Measurements from ENCODE around the gene FGD4. TPM values are rescaled to one million over a fixed set of nuclear protein-coding genes. Genes with fewer than 3 reads are reported as not detected.
A peak's percentile ranks its signal among the peaks of the same experiment; 100 is the strongest.

The FGD4 gene
- total RNA-seq, 8 experiments from 2014 or later: 1.6 to 35.0 (median 19.4) TPM

- Histone ChIP-seq H3K4me1 (replicated peaks in 1 of 2) (peaks cover 0 to 10% of the 10 kb centered on the region in 2 donors), H3K27ac (peak within 1 kb of the TSS; percentile 85 to 87), H3K4me3 (peak within 1 kb of the TSS; percentile 54 to 74 (median 63))
- peak; percentile 92 to 96 (median 94) for ATAC-seq (replicated peaks in 6 of 8)
- 0 to 15% (median 0%) methylated on average over 1 to 11 of the region's 76 CpGs; no CpG with 5 or more reads in 1 of the 10 experiments for WGBS, 10 experiments
- in situ Hi-C loops (cut with MboI; ENCODE audit: low pct_unique_long_range_greater_than_20kb in 2 of 9, low sequenced_read_pairs in 9 of 9, unreplicated experiment in 9 of 9): loop anchor here in 1 of 9 experiments (25.0 kb wide), 1 partner anchor 1017 kb away; the partner anchor contains the start of gene ETFBKMT
These were observed 279.9 kb downstream of the FGD4 start, which contains the start of gene DNM1L for GRCh38 chr12:32679091-32679919. Gene DNM1L, plus strand, starts transcription at chr12:32679301. Its CDS starts 63 bp downstream, at chr12:32679364.

DNA sequence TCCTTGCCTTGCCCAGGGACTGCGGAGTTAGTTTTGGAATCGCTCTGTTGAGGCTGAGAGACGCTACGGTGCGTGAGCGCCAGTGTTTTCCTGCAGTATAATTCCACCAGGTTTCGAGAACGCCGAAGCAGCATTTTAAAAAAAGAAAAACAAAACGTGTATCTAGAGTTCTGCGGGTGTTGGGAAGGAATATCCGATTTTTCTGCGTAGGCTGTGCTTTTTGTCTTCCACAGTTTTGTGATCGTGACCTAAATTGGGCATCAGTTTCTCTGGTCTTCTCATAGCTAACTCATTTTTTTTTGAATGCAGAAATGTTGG lies 280.5 kb downstream of the FGD4 start:
- WGBS, 10 experiments: 0 to 4% (median 0%) methylated on average over 1 to 14 of the region's 14 CpGs; no CpG with 5 or more reads in 3 of the 10 experiments
- H3K4me3 ChIP-seq: peak overlapping the region; percentile 54 to 74 (median 63)
- in situ Hi-C loops (cut with MboI; ENCODE audit: low pct_unique_long_range_greater_than_20kb in 2 of 9, low sequenced_read_pairs in 9 of 9, unreplicated experiment in 9 of 9): loop anchor here in 1 of 9 experiments (25.0 kb wide), 1 partner anchor 1018 kb away; the partner anchor contains the start of gene ETFBKMT
- peak overlapping the region; percentile 85 to 87 for H3K27ac ChIP-seq
- H3K4me1 ChIP-seq (replicated peaks in 1 of 2): peaks cover 0 to 10% of the 10 kb centered on the region in 2 donors
- ATAC-seq (replicated peaks in 6 of 8): peak in 2 of 8 experiments; percentile 13 to 15

DNA sequence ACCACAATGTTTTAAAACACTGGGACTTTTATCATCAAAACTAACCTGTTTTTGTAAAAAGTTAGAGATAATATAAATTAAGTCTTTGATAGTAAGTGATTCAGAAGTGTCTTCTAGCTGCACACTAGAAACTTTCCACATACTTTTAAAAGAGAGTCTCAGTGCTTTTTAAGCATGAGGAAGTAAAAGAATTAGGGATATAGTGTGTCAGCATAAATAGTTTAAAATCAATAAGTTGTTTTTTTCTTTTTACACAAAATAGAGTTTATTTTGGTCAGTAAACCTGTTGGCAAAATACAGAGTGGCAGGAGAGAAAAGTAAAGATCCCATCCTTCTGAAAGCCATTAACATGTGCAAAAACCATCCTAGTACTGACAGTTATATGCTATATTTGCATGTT lies 281.4 kb downstream of the FGD4 start:
- in situ Hi-C loops (cut with MboI; ENCODE audit: low pct_unique_long_range_greater_than_20kb in 2 of 9, low sequenced_read_pairs in 9 of 9, unreplicated experiment in 9 of 9): loop anchor here in 1 of 9 experiments (25.0 kb wide), 1 partner anchor 1018 kb away; the partner anchor contains the start of gene ETFBKMT
- no peak overlapping the region for H3K27ac ChIP-seq
- peaks cover 0 to 10% of the 10 kb centered on the region in 2 donors for H3K4me1 ChIP-seq (replicated peaks in 1 of 2)
- H3K4me3 ChIP-seq: peak overlapping the region in 3 of 5 donors; percentile 54 to 74 (median 71)
- no peak for ATAC-seq (replicated peaks in 6 of 8)

DNA sequence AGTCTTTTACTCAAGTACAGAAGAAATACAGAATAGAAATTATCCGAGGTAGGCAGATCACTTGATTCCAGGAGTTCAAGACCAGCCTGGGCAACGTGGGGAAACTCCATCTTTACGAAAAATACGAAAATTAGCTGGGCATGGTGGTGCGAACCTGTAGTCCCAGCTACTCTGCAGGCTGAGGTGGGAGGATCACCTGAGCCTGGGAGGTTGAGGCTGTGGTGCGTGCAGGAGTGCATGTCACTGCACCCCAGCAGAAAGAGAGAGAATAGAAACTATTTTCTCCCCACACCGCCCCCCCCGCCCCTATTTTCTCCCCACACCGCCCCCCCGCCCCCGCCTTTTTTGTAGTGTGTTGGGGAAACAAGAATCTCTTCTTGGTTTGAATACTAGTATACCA lies 281.9 kb downstream of the FGD4 start:
- ATAC-seq (replicated peaks in 6 of 8): no peak
- WGBS, 10 experiments: 42 to 92% (median 77%) methylated on average over 1 to 6 of the region's 11 CpGs; no CpG with 5 or more reads in 2 of the 10 experiments
- in situ Hi-C loops (cut with MboI; ENCODE audit: low pct_unique_long_range_greater_than_20kb in 2 of 9, low sequenced_read_pairs in 9 of 9, unreplicated experiment in 9 of 9): loop anchor here in 1 of 9 experiments (25.0 kb wide), 1 partner anchor 1019 kb away; the partner anchor contains the start of gene ETFBKMT
- Histone ChIP-seq H3K4me3 (no peak overlapping the region), H3K27ac (no peak overlapping the region), H3K4me1 (replicated peaks in 1 of 2) (peaks cover 0 to 10% of the 10 kb centered on the region in 2 donors)

GRCh38 chr12:32686340-32686739 lies 287.0 kb downstream of the FGD4 start:
- WGBS, 10 experiments: 88 to 100% (median 100%) methylated on average over 1 of the region's 1 CpG; no CpG with 5 or more reads in 2 of the 10 experiments
- no peak overlapping the region for H3K27ac ChIP-seq
- ATAC-seq (replicated peaks in 6 of 8): no peak
- in situ Hi-C loops (cut with MboI; ENCODE audit: low pct_unique_long_range_greater_than_20kb in 2 of 9, low sequenced_read_pairs in 9 of 9, unreplicated experiment in 9 of 9): loop anchor here in 1 of 9 experiments (25.0 kb wide), 1 partner anchor 1024 kb away; the partner anchor contains the start of gene ETFBKMT
- no peak overlapping the region for H3K4me3 ChIP-seq
- H3K4me1 ChIP-seq (replicated peaks in 1 of 2): no peaks in the 10 kb centered on the region

- H3K4me1 ChIP-seq (replicated peaks in 1 of 2): no peaks in the 10 kb centered on the region
- H3K4me3 ChIP-seq: no peak overlapping the region
- ATAC-seq (replicated peaks in 6 of 8): no peak
- in situ Hi-C loops (cut with MboI; ENCODE audit: low pct_unique_long_range_greater_than_20kb in 2 of 9, low sequenced_read_pairs in 9 of 9, unreplicated experiment in 9 of 9): loop anchor here in 1 of 9 experiments (25.0 kb wide), 1 partner anchor 1026 kb away; the partner anchor contains the start of gene ETFBKMT
- no peak overlapping the region for H3K27ac ChIP-seq
These were observed 289.4 kb downstream of the FGD4 start for GRCh38 chr12:32688786-32689185.

DNA sequence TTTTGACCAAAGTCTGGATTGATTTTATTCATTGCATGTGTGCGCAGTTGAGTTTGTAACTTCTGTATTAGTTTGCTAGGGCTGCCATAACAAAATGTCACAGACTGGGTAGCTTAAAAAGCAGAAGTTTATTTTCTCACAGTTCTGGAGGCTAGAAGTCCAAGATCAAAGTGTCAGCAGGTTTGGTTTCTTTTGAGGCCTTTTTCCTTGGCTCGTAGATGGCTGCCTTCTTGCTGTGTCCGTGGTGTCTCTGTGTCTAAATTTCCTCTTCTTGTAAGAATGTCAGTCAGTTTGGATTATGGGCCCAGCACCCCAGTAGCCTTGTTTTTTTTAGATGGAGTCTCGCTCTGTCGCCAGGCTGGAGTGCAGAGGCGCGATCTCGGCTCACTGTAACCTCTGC lies 291.6 kb downstream of the FGD4 start:
- H3K27ac ChIP-seq: no peak overlapping the region
- no peaks in the 10 kb centered on the region for H3K4me1 ChIP-seq (replicated peaks in 1 of 2)
- ATAC-seq (replicated peaks in 6 of 8): no peak
- WGBS, 10 experiments: 84 to 100% (median 96%) methylated on average over 1 to 8 of the region's 8 CpGs; no CpG with 5 or more reads in 2 of the 10 experiments
- in situ Hi-C loops (cut with MboI; ENCODE audit: low pct_unique_long_range_greater_than_20kb in 2 of 9, low sequenced_read_pairs in 9 of 9, unreplicated experiment in 9 of 9): loop anchor here in 1 of 9 experiments (25.0 kb wide), 1 partner anchor 1029 kb away; the partner anchor contains the start of gene ETFBKMT
- H3K4me3 ChIP-seq: no peak overlapping the region

DNA sequence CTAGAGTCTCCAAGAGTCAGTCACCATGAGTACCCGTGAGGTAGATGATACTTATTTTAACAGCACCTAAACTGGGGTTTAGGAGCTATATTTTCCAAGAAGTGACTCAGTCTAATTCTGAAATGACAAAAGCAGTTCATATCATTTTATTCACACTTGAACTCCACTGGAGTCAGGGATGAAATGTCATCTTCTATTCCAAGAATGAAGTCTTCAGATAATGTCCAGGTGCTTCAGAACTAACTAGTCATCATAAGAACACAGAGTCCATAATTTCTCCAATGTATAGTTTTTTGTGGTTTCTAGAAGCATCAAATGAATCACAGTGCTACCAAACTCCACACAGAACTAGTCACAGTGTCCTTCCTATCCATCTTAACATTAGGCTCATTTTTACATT lies 293.0 kb downstream of the FGD4 start:
- in situ Hi-C loops (cut with MboI; ENCODE audit: low pct_unique_long_range_greater_than_20kb in 2 of 9, low sequenced_read_pairs in 9 of 9, unreplicated experiment in 9 of 9): loop anchor here in 1 of 9 experiments (25.0 kb wide), 1 partner anchor 1030 kb away; the partner anchor contains the start of gene ETFBKMT
- Histone ChIP-seq H3K4me3 (no peak overlapping the region), H3K4me1 (replicated peaks in 1 of 2) (no peaks in the 10 kb centered on the region), H3K27ac (no peak overlapping the region)
- ATAC-seq (replicated peaks in 6 of 8): no peak
- WGBS, 10 experiments: 80 to 100% (median 100%) methylated on average over 1 of the region's 1 CpG; no CpG with 5 or more reads in 2 of the 10 experiments

- in situ Hi-C loops (cut with MboI; ENCODE audit: low pct_unique_long_range_greater_than_20kb in 2 of 9, low sequenced_read_pairs in 9 of 9, unreplicated experiment in 9 of 9): loop anchor here in 1 of 9 experiments (25.0 kb wide), 1 partner anchor 1031 kb away; the partner anchor contains the start of gene ETFBKMT
- H3K4me1 ChIP-seq (replicated peaks in 1 of 2): peaks cover 0 to 1% of the 10 kb centered on the region in 2 donors
- ATAC-seq (replicated peaks in 6 of 8): no peak
- H3K27ac ChIP-seq: no peak overlapping the region
- 20 to 100% (median 92%) methylated on average over 1 of the region's 1 CpG; no CpG with 5 or more reads in 4 of the 10 experiments for WGBS, 10 experiments
- H3K4me3 ChIP-seq: no peak overlapping the region
These were observed 293.7 kb downstream of the FGD4 start for GRCh38 chr12:32693036-32693435.
